Sigmoid colon (tissue), 7 donors: Measurements from ENCODE around the gene MLLT3. TPM values are rescaled to one million over a fixed set of nuclear protein-coding genes. Genes with fewer than 3 reads are reported as not detected.
A peak's percentile ranks its signal among the peaks of the same experiment; 100 is the strongest.

Experiments
- DNase-seq: peaks from one replicate; pipeline ENCODE4 v3.0.0-alpha.2; 2019
- H3K27ac ChIP-seq, 4 donors: fragments of 200-600 bp; sonication (generic); one replicate each; pipeline ENCODE4 v1.5.1; 2016 to 2019; ENCODE audit warnings: mild to moderate bottlenecking in 1 of 4
- H3K27me3 ChIP-seq, 3 donors: fragments of 200-600 bp; sonication (generic); one replicate each; pipeline ENCODE4 v1.5.1; 2019; ENCODE audit warnings: mild to moderate bottlenecking in 1 of 3
- H3K36me3 ChIP-seq, 4 donors: fragments of 200-600 bp; sonication (generic); one replicate each; pipeline ENCODE4 v1.5.1; 2016 to 2019
- H3K4me1 ChIP-seq, 4 donors: fragments of 200-600 bp; sonication (generic); one replicate each; pipeline ENCODE4 v1.5.1; 2017 to 2019
- H3K4me3 ChIP-seq, 4 donors: fragments of 200-600 bp; sonication (generic); one replicate each; pipeline ENCODE4 v1.5.1; 2017 to 2019; ENCODE audit warnings: mild to moderate bottlenecking in 2 of 4, moderate library complexity in 1 of 4
- H3K9me3 ChIP-seq, 4 donors: fragments of 200-600 bp in 3 of 4; sonication (generic) in 3 of 4; one replicate each; pipeline versions ENCODE4 v1.5.1 to v1.6.1; 2013 to 2019
- EP300 ChIP-seq, 4 donors: sonication (generic); formaldehyde crosslinking; IDR thresholded peaks; one replicate each; pipeline ENCODE4 v1.6.1; 2017; ENCODE audit warnings: antibody characterized with exemption in 4 of 4
- POLR2A ChIP-seq, 2 donors: fragments of 450-650 bp; IDR thresholded peaks; one replicate each; pipeline ENCODE4 v1.6.1; 2016; ENCODE audit warnings: antibody characterized with exemption in 2 of 2, mild to moderate bottlenecking in 2 of 2, moderate library complexity in 2 of 2
- POLR2AphosphoS5 ChIP-seq, 4 donors: sonication (generic); formaldehyde crosslinking; IDR thresholded peaks; one replicate each; pipeline ENCODE4 v1.6.1; 2017; ENCODE audit warnings: antibody characterized with exemption in 4 of 4
- WGBS, 2 donors: extraction: QIAGEN DNeasy Blood & Tissue Kit; methylation state at CpG; one replicate each; pipeline ENCODE4 v1.1.7; 2013; 5-methylcytosine and 5-hydroxymethylcytosine counted together
- intact Hi-C: fragments of 100-400 bp; cut with DNase I; formaldehyde crosslinking; loops from one replicate; pipeline ENCODE4 v1.15.1; 2023
- polyA plus RNA-seq, 3 donors: library from polyadenylated mRNA; stranded (reverse); fragments of 200-250 nt; gene quantifications; one replicate each; pipeline ENCODE4 v1.2.3, GENCODE V29; 2013
- total RNA-seq, 4 donors: library from RNA; depleted of rRNA; stranded (reverse); fragments of >200 nt; gene quantifications; one replicate each; pipeline ENCODE4 v1.1.0, GENCODE V29; 2016
- TF ChIP-seq, protein P1 (sequence below), 4 experiments: fragments of 450-650 bp in 3 of 4; fragments of 200-600 bp in 1 of 4; IDR thresholded peaks; one replicate each; pipeline ENCODE4 v1.5.1; 2016 to 2019; ENCODE audit warnings: antibody characterized with exemption in 4 of 4, mild to moderate bottlenecking in 3 of 4, moderate library complexity in 2 of 4
- donor health status: healthy with polysubstance abuse.
- donor health status: Bipolar disorder and iron deficiency.
- donor health status: healthy.

MLLT3 gene
- total and polyA plus RNA-seq, 7 donors: 19.0 to 132 (median 25.0) TPM

DNA sequence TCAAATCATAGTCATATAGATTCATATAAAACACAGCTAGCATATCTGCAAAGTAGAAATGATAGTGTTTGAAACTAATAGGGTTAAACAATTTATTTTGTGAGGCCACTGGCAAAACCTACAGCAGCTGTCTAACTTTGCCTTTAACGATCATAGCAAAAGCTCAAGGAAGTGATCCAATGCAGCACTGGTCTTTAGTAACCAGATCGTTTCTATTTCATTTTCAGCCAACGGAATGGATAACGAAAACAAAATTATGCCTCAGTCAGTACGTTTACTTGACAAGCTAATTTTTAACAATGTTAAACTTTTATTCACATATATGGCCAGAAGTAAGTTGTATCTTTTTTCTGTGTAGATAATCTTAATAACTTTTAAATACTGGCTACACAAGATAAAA is 17.7 kb downstream of the MLLT3 start:
- no peaks in the 10 kb centered on the region for H3K9me3 ChIP-seq
- peaks cover 0 to 82% (median 55%) of the 10 kb centered on the region in 4 donors for H3K4me1 ChIP-seq
- intact Hi-C loops: no loop called here
- TF ChIP-seq EP300 (IDR thresholded peaks at IDR 0.05) (no peak), POLR2AphosphoS5 (IDR thresholded peaks at IDR 0.05) (no peak), POLR2A (IDR thresholded peaks at IDR 0.05) (no peak)
- TF ChIP-seq, protein P1, sequence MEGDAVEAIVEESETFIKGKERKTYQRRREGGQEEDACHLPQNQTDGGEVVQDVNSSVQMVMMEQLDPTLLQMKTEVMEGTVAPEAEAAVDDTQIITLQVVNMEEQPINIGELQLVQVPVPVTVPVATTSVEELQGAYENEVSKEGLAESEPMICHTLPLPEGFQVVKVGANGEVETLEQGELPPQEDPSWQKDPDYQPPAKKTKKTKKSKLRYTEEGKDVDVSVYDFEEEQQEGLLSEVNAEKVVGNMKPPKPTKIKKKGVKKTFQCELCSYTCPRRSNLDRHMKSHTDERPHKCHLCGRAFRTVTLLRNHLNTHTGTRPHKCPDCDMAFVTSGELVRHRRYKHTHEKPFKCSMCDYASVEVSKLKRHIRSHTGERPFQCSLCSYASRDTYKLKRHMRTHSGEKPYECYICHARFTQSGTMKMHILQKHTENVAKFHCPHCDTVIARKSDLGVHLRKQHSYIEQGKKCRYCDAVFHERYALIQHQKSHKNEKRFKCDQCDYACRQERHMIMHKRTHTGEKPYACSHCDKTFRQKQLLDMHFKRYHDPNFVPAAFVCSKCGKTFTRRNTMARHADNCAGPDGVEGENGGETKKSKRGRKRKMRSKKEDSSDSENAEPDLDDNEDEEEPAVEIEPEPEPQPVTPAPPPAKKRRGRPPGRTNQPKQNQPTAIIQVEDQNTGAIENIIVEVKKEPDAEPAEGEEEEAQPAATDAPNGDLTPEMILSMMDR (IDR thresholded peaks at IDR 0.05): no peak
- 1 to 6% methylated on average over 5 of the region's 5 CpGs for WGBS, 2 donors
- H3K4me3 ChIP-seq: peak overlapping the region in 3 of 4 donors; percentile 17 to 30 (median 29)
- peak overlapping the region; percentile 52 to 76 (median 61) for H3K27ac ChIP-seq
- no peaks in the 10 kb centered on the region for H3K27me3 ChIP-seq
- DNase-seq: no peak
- no peaks in the 10 kb centered on the region for H3K36me3 ChIP-seq

DNA sequence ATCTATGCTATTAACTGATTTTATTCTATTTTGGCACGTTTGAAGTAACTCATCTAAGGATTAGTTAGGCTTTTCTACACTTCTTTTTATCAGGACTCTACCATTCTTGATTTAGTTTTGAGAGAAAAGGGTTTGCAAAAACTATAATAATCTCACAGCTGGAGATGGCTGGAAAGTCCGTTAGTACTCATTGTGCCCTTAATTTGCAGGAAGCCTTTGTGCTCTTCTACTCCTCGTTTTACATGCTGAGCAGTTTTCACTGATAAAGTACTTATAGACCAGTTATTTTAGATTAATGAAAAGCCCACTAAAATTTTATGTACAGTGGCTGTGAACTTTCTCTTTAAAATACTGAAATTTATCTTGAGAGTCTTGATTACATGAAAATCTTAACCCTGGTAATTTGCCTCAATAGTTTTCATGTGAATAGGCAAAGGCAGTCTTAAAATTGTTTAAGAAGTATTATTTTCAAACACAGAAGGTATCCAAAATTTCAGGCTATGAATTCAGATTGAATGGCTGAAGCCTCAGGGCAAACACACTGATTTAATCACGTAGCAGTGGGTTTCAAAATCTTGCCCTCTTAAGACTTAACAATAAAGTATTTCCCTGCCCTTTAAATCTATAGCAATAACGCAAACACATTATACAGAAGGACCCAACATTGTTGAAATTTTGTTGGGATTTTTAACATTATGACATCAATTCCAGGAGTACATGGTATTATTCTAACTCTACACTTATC is 18.6 kb downstream of the MLLT3 start:
- H3K4me3 ChIP-seq: no peak overlapping the region
- H3K4me1 ChIP-seq: peaks cover 0 to 75% (median 53%) of the 10 kb centered on the region in 4 donors
- 65 to 66% methylated on average over 5 of the region's 5 CpGs for WGBS, 2 donors
- DNase-seq: no peak
- no peaks in the 10 kb centered on the region for H3K9me3 ChIP-seq
- H3K27me3 ChIP-seq: no peaks in the 10 kb centered on the region
- intact Hi-C loops: no loop called here
- H3K36me3 ChIP-seq: no peaks in the 10 kb centered on the region
- TF ChIP-seq, protein P1 (IDR thresholded peaks at IDR 0.05): no peak
- TF ChIP-seq EP300 (IDR thresholded peaks at IDR 0.05) (no peak), POLR2AphosphoS5 (IDR thresholded peaks at IDR 0.05) (no peak), POLR2A (IDR thresholded peaks at IDR 0.05) (no peak)
- H3K27ac ChIP-seq: peak overlapping the region; percentile 15 to 76 (median 56)

DNA sequence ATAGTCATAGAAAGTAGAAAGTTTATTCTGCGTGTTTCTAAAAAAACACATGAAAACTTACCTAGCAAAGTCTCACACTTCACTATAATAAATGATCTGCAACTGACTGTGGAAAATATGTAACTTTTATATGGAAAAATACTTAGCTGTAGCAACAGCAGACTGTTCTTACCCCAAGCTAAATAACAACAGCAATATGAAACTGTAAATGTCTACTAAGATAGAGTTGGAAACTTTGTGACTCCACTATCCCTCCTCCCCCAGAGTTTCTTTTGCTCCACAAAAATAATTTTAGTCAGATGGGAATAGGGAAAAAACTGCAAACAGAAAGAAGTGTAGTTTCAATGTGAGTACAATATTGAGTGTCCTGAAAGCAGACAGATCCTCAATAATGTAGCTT is 21.0 kb downstream of the MLLT3 start:
- no peaks in the 10 kb centered on the region for H3K36me3 ChIP-seq
- no peaks in the 10 kb centered on the region for H3K9me3 ChIP-seq
- H3K4me3 ChIP-seq: no peak overlapping the region
- DNase-seq: no peak
- no peaks in the 10 kb centered on the region for H3K27me3 ChIP-seq
- peak overlapping the region in 3 of 4 donors; percentile 11 to 76 (median 61) for H3K27ac ChIP-seq
- 81 to 87% methylated on average over 1 of the region's 1 CpG for WGBS, 2 donors
- TF ChIP-seq POLR2AphosphoS5 (IDR thresholded peaks at IDR 0.05) (no peak), POLR2A (IDR thresholded peaks at IDR 0.05) (no peak), EP300 (IDR thresholded peaks at IDR 0.05) (no peak)
- TF ChIP-seq, protein P1 (IDR thresholded peaks at IDR 0.05): no peak
- H3K4me1 ChIP-seq: peaks cover 0 to 69% (median 53%) of the 10 kb centered on the region in 4 donors
- intact Hi-C loops: no loop called here

DNA sequence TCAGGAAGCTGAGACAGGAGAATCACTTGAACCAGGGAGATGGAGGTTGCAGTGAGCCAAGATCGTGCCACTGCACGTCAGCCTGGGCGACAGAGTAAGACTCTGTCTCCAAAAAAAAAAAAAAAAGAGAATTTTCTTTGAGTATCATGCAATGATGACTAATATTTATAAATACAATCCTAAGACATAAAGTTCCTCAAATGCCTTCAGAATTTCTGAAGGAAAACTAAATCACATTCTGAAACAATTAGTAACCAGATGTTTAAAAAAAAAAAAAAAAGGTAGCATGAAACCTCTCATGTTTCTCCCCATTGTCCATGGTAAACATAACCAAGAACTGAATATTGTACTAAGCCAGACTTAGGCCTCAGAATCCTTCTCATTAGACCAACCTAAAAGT is 23.1 kb downstream of the MLLT3 start:
- H3K36me3 ChIP-seq: no peaks in the 10 kb centered on the region
- peak overlapping the region in 2 of 4 donors; percentile 50 to 61 for H3K27ac ChIP-seq
- peaks cover 0 to 56% (median 45%) of the 10 kb centered on the region in 4 donors for H3K4me1 ChIP-seq
- DNase-seq: no peak
- intact Hi-C loops: no loop called here
- no peaks in the 10 kb centered on the region for H3K9me3 ChIP-seq
- H3K4me3 ChIP-seq: no peak overlapping the region
- 92 to 97% methylated on average over 3 of the region's 3 CpGs for WGBS, 2 donors
- TF ChIP-seq POLR2AphosphoS5 (IDR thresholded peaks at IDR 0.05): no peak
- TF ChIP-seq, protein P1 (IDR thresholded peaks at IDR 0.05): no peak
- no peak for TF ChIP-seq POLR2A (IDR thresholded peaks at IDR 0.05)
- no peak for TF ChIP-seq EP300 (IDR thresholded peaks at IDR 0.05)
- no peaks in the 10 kb centered on the region for H3K27me3 ChIP-seq
